CD4-positive, alpha-beta T cell treated with Interleukin-17A for 4 hours (primary cell): ENCODE measurements around the gene SNN.

Experiments used
- DNase-seq: peaks from one replicate; pipeline ENCODE4 v3.0.0-alpha.2; 2020; ENCODE audit warnings: mixed read lengths

The SNN gene

DNA sequence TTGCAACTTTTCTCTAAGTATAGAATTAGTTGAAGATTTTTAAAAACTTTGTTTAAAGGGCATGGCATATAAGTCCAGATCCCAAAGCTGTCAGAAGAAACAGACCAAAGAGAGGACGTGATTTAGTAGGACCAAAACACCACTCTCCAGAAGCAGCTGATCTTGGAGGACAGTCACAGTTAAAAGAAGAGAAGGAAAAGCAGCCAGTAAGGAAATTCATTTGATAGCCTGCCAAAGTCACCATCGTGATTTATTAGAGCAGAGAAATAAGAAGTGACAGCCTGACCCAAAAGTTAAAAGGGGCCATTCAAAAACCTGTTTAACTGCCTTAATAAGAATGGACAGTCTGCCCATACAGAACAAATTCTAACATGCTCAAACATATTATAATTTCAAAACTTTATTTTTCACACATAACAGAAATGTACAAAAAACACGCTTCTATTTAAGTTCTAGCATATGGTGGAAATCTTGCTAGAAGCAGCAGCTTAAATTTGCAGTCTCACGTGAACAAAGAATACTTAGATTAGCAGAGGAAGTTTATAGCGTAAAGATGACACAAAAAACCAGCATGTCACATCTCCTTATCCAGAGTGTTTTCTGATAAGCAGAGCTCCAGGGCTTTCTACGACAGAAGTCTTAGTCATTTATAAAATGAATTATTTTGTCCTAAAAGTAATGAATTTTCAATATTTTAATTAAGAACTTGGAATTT is 37.2 kb downstream of the SNN start:
- no peak for DNase-seq

DNA sequence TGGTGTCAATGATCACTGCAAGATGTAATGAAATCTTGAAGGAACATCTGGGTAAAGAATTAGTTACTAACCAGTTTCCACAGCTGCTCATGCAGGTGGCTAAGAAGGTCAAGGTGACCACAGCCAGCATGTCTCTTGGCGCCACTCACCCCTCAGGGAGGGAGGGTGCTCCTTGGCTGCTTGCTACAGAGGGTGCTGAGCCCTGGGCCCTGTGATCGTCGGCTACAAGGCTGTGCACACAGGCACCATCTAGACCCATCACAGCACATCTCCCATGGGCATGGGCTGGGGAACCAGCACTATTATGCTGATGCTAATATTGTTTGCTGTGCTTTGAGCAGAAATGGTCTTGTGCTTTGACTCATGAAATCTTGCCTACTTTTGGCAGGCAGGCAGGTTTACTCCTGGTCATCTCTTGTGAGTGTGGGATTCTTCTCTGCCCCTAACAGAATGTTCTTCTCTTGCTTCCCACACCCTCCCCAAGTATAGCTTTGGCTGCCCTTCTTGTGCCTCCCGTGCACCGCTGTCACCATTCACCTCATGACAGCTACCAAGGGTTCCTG is 38.0 kb downstream of the SNN start:
- DNase-seq, result no peak

DNA sequence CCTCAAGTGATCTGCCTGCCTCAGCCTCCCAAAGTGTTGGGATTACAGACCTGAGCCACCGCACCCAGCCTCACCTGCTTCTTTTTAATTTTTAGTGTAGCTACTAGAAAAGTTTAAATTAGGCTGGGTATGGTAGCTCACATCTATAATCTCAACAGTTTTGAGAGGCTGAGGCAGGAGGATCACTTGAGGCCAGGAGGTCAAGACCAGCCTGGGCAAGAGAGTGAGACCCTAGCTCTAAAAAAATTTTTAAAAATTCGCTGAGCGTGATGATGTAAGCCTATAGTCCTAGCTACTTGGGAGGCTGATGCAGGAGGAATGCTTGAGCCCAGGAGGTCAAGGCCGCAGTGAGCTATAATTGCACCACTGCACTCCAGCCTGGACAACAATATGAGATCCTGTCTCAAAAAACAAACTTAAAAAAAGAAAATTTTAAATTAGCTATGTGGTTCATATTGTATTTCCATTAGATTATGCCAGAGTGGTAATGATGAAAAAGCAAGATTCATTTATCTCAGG is 39.5 kb downstream of the SNN start:
- no peak for DNase-seq

DNA sequence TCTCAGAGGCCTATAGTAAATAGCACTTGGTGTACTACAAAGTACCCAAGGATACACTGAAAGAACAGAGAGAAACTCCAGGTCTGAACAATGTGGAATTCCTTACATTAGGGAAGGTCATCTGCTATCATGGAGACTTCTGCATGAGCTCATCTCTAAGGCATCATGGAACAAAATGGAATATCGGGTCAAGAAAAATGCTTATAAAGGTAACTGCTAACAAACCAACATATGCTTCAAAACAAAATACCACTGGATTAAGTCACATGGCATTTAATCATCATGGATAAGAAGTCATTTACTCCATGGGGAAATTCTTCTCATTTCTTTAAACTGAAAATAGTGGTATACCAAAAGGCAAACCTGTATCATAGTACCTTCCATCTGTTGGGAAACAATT is 40.2 kb downstream of the SNN start:
- no peak for DNase-seq

DNA sequence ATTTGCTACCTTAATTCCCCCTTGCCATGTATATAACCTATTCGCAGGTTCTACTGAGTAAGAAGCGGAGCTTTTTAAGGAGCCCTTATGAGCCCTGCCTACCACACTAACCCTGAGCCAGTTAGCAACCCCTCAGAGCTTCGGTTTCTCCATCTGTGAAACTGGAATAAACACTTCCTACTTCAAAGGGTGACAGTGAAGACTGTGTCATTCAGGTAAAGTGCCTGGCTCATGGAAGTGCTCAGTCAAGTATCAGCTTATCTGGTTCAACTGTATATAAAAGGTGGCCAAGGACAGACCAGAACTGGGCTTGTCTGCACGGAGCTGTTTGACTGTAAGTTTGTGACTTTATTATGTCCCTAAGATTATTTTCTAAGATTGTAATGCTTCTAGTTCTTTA is 43.4 kb downstream of the SNN start:
- DNase-seq, result no peak

DNA sequence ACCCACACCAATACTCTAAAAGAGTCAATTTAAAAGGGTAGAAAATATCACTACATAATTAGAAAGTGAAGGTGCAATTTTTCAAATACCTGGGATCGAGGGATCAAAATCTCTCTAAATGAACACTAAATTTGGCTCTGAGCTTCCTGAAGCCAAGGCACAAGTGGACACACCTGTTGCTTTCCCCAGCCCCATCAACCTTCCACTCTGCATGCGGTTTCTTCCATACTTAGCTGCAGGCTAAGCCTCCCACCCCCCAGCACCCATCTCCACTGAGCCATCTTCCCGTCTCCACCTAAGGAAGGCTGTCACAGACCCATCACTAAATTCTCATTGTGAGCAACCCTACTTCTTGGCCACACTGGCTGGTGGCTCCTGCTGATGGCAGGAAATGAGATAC is 43.9 kb downstream of the SNN start:
- DNase-seq, result no peak

DNA sequence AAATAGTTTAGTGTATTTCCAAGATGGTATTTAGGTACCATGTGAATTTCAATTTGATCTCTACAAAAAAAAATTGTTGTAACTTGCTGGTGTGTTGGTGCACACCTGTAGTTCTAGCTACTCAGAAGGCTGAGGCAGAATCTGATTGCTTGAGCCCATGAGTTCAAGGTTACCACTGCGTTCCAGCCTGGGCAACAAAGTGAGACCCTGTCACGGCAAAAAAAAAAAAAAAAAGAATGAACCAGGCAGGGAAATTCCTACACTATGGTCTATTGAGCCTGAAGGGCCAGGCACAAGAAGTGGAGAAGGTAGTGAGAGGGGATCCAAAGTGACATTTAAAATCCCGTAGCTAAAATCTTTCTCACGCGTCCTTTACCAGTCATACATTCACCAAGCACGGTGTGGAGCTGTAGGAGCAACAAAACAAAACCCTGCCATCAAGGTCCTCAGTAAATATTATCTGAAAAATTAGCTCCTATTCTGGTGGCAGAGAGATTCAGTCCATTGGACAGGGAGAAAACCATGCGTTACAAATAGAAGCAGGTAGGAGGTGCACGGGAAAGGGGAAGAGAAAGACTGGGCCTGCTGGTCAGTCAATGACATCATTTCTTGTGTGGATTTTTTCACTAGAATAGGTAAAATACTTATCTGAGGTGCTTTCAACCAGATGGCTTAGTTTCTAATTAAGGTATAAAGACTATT is 47.1 kb downstream of the SNN start:
- no peak for DNase-seq

DNA sequence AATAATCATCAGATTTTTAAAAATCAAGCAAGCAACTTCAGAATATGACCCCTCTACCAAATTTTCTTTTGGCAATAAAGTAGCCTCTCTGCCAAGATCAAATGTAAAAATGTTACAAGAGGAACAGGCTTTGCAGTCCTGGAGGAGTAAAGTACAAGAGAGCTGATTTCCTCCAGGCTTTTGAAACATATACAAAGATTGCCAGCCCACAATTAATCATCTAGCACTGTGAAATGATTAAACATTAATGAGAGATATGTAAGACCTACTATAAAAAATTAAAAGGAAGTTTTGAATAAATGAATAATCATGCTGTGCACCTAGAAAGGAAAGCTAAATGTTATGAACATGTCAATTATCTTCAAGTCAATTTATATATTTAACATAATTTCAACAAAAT is 48.1 kb downstream of the SNN start:
- no peak for DNase-seq

DNA sequence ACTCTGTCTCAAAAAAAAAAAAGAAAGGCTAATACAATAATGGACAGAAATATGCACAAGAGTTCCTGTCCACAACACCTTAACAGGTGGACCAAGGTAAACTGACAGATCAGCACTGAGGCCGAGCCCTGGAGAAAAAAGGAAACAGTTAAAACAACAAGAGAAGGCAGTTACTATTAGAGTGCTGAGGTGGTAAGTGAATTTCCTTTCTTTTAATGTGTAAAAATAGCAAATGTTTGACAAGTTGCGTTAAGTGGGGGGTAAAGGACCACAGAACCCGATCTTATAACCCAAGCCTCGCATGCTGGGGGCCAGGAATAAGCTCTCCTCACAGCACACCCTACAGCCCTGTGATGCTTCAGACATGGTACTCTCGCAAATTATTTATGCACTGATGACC is 49.6 kb downstream of the SNN start:
- DNase-seq, result no peak

DNA sequence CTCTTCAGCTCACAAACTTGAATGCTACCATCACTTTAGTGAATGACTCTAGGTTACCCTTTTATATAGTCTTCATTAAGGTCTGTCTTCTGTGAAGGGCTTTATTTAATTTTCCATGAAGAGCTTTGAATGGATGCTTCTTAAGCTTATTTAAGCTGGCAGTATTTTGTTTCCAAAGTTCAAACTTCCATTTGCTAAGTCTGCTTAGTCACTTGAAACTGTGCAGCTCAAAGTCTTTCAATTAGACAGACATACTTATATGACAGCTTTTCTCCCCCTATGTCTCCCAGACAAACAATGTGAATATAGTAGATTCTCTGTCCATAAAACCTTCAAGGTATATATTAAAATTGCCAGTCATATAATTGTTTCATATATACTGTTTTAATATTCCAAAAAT is 50.9 kb downstream of the SNN start:
- no peak for DNase-seq

DNA sequence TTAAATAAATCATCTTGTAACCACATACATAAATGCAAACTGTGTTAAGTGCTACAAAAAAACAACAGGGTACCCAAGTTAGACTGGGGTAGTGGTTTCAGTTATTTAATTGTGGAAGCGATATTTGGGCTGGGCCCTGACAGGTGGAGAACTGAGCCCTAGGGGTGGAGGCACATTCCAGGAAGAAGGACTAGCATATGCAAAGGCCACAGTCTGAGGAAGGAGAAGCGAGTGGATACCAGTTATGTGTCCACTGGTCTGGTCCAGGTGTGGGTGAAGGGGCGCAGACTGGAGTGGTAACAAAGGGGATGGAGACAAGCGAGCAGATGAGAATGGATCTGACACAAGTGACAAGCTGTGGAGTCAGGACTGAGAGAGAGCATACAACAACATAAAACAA is 51.5 kb downstream of the SNN start:
- no peak for DNase-seq

DNA sequence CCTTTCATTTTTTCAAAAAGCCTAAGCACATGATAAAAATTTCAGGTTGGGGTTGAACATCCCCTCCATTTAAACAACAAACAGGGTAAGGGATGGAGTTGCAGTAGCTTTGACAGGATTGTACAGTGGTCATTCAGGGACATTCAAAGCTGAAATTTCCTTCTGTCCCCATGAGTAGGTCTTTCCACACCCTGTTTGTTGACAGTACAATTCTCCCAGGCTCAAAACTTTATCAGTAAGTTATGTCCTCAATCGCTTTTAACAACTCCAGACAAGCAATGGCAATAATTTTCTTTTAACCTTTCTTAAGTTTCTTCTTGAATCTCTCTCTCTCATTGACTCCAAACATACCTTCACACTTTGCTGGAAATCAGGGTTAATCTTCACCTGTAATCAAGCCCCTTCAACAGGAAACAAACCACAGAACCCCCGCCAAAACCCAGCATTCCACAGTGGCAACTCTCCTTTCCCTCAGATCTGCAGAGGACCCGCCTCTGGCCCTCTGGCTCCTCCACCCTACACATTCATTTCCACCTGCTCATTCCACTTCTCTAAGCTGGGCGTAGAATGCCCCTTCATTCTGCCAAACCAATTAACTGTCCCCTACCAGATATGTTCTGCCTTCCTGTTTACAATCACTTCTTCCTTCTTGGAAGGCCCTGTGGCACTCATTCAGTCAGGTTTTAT is 53.7 kb downstream of the SNN start:
- DNase-seq, result no peak

DNA sequence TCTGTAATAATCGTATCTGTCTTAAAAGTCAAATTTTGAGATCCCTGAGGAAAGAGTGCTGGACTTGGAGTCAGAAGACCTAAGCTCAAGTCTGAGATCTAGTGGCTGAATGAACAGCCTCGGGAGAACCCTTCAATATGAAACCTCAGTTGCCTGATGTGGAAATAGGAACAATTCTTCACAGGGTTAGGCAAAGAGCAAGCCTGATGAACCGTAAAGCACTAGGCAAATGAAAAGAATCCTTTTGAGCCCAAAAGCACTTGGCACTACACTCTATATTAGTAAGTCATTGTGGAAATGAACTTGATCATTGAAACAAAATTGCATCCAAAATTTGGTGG is 54.2 kb downstream of the SNN start:
- no peak for DNase-seq

DNA sequence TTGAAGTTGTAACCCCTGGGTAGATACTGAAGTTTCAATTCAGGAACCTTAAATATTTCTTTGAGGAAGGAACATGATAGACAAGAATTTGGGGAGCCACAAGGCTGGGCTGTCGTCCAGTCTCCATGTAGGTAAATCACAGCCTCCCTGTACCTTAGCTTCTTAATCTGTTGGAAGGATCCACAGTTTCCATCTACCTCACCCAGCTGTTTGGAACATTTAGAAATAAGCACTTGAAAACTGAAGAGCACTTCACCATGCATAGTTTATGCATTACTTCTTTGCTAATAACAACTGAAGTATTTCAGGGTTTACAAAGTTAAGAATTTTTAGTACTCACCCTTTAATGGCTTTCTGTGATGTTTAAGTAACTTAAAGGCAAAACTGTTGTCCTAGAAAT is 57.2 kb downstream of the SNN start:
- no peak for DNase-seq

DNA sequence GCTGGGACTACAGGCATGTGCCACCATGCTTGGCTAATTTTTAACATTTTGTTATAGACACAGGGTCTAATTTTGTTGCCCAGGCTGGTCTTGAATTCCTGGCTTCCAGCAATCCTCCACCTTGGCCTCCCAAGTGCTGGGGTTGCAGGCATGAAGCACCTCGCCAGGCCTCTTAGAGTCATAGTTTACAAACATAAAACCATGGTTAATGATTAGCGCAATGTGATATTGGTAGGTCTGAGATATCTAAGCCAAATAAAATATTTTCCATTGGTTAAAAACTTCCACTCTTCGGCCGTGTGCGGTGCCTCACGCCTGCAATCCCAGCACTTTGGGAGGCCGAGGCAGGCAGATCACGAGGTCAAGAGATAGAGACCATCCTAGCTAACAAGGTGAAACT is 57.8 kb downstream of the SNN start:
- DNase-seq, result no peak

DNA sequence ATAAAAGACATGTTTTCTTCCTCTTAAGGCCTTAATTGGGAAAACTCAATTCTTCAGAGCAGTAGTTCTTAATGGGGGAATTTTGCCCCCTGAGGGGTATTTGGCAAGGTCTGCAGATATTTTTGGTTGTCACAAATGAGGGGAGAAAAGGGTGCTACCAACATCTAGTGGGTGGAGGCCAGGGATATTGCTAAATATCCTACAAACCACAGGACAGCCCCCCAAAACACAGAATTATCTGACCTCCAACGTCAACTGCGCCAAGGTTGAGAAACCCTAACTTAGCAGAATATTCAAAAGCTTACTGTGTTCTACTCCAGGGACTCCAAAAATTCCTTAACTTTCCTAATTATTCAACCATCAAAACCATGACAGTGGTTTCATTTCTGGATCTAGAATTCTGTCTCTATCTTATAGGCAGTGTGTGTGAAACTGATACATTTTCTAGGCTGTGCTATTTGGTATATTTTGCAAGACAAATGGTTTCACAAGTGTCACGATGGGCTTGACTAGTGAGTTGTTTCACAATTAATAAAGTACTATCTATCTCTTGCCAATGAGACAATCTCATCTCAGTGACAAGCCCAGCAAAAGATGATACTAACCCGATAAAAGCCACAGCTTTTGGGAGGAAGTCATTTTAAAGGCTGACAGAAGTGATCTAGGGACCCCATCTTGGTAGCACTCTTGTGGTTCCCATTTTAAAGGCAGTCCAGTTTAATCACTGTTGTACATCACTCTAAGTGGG is 59.7 kb downstream of the SNN start:
- DNase-seq, result no peak
